Peyer's patch (tissue), 4 donors: Measurements from ENCODE around the gene FAM118A.

Source experiments
- POLR2A ChIP-seq, 2 donors: fragments of 450-650 bp; IDR thresholded peaks; one replicate each; pipeline ENCODE4 v1.5.1; 2017; ENCODE audit warnings: antibody characterized with exemption in 2 of 2, mild to moderate bottlenecking in 2 of 2, moderate library complexity in 2 of 2
- TF ChIP-seq, protein P1 (sequence below), 6 experiments: fragments of 450-650 bp in 4 of 6; fragments of 200-600 bp in 2 of 6; sonication (generic) in 1 of 6; IDR thresholded peaks; one replicate each; pipeline ENCODE4 v1.5.1; 2017 to 2019; ENCODE audit warnings: antibody characterized with exemption in 6 of 6, mild to moderate bottlenecking in 3 of 6, moderate library complexity in 1 of 6

DNA sequence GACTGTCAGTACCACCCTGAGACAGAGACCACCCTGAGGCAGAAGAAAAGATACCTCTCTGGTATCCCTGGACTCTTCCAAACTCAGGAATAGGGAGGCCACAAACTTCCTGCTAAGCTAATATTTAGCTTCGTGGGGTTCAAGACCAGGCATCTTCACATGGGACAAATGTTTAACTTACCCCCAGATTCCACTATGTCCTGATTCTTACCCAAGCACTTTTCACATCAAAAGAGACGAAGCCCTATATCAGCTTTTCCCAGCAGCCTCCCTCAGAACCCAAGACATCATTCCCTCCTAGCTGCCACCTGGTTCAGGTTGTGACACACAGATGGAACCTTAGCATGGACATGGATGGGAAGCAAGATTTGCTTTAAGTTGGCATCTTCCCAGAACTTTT is 71.6 kb downstream of the FAM118A start:
- TF ChIP-seq, protein P1, sequence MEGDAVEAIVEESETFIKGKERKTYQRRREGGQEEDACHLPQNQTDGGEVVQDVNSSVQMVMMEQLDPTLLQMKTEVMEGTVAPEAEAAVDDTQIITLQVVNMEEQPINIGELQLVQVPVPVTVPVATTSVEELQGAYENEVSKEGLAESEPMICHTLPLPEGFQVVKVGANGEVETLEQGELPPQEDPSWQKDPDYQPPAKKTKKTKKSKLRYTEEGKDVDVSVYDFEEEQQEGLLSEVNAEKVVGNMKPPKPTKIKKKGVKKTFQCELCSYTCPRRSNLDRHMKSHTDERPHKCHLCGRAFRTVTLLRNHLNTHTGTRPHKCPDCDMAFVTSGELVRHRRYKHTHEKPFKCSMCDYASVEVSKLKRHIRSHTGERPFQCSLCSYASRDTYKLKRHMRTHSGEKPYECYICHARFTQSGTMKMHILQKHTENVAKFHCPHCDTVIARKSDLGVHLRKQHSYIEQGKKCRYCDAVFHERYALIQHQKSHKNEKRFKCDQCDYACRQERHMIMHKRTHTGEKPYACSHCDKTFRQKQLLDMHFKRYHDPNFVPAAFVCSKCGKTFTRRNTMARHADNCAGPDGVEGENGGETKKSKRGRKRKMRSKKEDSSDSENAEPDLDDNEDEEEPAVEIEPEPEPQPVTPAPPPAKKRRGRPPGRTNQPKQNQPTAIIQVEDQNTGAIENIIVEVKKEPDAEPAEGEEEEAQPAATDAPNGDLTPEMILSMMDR (IDR thresholded peaks at IDR 0.05) = no peak
- no peak for TF ChIP-seq POLR2A (IDR thresholded peaks at IDR 0.05)
